GM12875 (cell line): Measurements from ENCODE around the gene RPTOR.
"Not testable (repeated sequence)": the region's sequence is repeated elsewhere in the genome, so short reads cannot be mapped to it uniquely, and the experiment has no call there.

Experiments used
- H3K4me3 ChIP-seq: one replicate; pipeline ENCODE4 v1.5.1; 2011; ENCODE audit warnings: low read depth, low read length, control low read depth
- TF ChIP-seq, protein P1 (sequence below): IDR thresholded peaks from 2 replicates; pipeline ENCODE4 v1.5.1; 2011; ENCODE audit warnings: low read depth, mild to moderate bottlenecking, control low read depth, inconsistent platforms, low read length, moderate library complexity, borderline replicate concordance; ENCODE audit not compliant: insufficient read depth

RPTOR gene

DNA sequence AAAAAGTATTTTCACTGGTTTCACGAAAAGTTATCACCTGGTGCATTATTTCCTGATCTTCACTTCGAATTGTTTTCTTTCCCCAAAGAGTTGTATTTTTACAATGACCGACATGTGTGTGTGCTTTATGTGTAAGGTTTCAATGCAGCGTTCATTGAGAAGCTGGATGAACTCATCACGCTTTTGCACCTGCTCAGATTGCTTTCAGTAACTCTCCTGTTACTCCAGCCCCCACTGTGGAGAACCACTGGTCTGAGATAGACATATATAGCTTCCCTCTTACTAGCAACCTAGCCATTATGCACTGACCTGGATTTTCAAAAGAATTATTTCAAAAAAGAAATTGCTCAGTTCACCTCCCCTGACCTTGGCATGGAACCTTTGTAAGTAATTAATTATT, 268.7 kb downstream of the RPTOR start:
- H3K4me3 ChIP-seq: no peak overlapping the region
- TF ChIP-seq, protein P1, sequence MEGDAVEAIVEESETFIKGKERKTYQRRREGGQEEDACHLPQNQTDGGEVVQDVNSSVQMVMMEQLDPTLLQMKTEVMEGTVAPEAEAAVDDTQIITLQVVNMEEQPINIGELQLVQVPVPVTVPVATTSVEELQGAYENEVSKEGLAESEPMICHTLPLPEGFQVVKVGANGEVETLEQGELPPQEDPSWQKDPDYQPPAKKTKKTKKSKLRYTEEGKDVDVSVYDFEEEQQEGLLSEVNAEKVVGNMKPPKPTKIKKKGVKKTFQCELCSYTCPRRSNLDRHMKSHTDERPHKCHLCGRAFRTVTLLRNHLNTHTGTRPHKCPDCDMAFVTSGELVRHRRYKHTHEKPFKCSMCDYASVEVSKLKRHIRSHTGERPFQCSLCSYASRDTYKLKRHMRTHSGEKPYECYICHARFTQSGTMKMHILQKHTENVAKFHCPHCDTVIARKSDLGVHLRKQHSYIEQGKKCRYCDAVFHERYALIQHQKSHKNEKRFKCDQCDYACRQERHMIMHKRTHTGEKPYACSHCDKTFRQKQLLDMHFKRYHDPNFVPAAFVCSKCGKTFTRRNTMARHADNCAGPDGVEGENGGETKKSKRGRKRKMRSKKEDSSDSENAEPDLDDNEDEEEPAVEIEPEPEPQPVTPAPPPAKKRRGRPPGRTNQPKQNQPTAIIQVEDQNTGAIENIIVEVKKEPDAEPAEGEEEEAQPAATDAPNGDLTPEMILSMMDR: no peak

DNA sequence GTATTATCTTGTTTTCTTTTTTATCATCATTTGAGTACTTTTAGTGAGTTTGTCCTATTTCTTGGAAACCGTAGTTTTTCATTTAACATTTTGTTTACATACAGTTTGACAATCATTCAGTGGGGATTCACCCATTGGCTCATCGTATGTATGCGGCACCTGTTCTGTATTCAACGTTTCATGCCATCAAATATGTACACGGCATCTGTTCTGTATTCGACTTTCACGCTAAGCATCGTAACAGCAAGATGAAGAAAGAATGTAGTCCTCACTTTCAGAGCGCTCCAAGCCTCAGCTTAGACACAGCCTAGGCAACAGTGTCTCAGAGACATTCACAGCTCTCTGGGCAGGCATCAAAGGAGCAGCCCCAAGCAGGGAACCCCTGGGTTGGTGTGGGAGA, 269.9 kb downstream of the RPTOR start:
- TF ChIP-seq, protein P1: no peak
- H3K4me3 ChIP-seq: no peak overlapping the region

DNA sequence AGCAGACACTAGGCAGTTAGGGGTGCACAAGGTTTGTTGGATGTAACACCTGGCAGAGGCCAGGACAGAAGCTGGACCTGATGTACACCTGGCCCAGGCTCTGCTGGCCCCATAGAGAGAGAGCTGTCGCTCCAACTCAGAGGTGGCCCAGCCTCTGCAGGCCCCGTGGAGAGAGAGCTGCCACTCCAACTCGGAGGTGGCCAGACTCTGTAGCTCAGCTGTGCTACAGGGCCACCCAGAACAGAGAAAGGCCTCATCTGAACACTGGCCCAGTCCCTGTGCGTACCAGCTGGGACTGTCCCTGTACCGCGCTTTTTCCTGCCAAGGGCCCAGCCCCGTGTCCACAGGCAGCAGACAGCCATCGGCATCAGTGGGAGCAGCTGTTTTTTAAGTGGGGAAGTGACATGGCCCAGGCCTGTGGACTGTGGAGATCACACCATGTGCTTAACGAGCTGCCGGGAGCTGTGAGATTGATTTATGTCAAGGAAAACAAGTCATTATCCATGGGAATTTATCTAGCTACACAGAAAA, 270.6 kb downstream of the RPTOR start:
- no peak overlapping the region for H3K4me3 ChIP-seq
- TF ChIP-seq, protein P1: no peak

DNA sequence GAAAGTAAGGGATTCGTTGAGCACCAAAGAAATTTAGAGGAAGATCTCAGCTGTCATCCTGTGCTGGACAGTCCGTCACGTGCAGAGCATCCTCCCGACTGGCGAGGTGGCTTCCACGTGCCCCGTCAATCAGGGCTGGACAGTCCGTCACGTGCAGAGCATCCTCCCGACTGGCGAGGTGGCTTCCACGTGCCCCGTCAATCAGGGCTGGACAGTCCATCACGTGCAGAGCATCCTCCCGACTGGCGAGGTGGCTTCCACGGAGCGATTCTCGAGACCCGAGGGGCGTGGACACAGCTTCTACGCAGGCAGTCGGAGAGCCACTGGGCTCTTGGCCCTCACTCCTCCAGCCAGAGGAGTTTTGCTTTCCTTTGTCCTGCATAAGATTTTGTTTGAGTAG, 271.1 kb downstream of the RPTOR start:
- not testable (repeated sequence) for H3K4me3 ChIP-seq

DNA sequence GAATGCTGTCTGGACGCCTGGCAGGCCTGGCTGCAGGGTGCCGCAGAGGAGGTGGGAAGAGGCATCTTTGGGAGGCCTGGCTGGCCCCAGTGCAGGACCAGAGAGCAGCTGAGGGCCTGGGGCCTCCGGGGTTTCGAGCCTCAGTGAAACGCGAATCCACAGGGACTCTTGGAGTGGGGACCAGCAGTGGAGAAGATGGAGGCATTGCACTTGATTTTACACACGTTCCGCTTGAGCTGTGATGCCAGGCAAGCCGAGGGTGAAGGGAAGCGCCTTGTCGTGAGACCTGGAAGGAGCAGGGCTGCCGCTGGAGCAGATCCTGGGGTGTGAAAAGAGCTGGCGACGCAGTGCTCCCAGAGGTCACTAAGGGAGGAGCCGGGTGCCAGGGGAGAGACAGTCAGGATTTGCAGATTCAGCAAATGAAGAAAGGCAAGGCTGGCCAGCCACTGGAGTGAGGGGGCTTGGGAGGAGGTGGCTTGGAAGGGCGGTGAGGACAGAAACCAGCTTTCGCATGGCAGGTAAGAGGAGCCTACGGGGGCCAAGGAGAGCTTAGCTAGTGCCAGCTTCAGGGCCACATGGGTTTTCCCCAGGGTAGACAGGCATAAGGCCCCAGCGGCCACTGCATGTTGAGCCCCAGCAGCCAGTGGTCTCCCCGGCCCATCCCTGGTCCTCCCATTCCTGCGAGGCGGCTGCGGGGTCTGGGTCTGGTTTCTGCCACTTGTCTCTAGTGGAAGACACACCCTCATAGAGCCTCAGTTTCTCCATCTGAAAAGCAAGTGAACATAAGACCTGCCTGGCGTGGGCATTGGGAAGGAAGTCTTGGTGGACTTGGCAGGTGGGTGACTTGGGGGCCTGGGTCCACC, 271.8 kb downstream of the RPTOR start:
- TF ChIP-seq, protein P1: no peak

DNA sequence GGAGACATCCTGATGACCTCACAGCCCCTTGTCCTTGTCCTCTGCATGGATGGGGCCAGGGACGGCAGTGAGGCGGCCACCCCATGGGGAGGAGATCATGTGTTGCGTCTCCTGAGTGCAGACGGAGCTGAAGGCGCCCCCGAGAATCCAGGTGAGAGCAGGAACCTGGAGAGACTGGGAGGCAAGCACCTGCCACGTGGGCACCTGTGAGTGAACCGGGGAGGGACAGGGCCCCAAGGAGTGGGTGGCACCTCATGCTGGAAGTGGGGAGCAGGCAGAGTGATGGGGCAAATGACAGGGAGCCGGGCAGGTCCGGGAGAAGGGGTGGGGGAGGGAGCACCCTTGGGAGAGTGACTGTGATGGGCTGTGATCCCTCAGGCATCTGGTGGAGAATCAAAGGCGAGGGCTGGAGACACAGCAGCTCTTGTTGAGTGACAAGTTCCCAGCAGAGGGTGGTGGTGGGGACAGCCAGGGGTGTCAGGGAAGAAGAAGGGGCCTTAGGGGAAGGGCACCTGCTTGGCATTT, 272.7 kb downstream of the RPTOR start:
- TF ChIP-seq, protein P1: no peak
- no peak overlapping the region for H3K4me3 ChIP-seq

More for the DNA sequence above, 271.8 kb downstream of the RPTOR start:
- no peak overlapping the region for H3K4me3 ChIP-seq

DNA sequence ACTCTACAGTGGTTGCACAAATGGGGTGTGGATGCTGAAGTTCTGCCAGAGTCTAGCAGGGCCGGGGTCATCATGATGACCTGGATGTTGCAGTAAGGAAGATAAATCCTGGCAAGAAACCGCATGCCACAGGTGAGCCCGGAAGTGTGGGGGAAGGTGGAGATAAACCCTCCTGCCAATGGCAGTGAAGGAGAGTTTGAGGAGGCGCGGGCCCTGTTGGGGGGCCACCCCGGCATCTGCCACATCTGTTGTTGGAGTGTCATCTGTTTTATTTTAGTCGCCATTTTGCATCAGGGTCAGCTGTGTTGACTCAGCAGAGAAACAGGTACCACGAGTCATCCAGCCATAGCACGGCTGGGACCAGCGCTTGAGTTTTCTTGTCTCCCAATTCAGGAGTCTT, 273.2 kb downstream of the RPTOR start:
- H3K4me3 ChIP-seq: no peak overlapping the region
- TF ChIP-seq, protein P1: no peak
